GM12801 (cell line): ENCODE data around the gene UCHL5.

ENCODE experiments used
- TF ChIP-seq, protein P1 (sequence below): IDR thresholded peaks from one replicate; pipeline ENCODE4 v1.5.1; 2011; ENCODE audit warnings: control low read depth; ENCODE audit not compliant: insufficient read length; ENCODE audit errors: extremely low read depth

UCHL5 gene

DNA sequence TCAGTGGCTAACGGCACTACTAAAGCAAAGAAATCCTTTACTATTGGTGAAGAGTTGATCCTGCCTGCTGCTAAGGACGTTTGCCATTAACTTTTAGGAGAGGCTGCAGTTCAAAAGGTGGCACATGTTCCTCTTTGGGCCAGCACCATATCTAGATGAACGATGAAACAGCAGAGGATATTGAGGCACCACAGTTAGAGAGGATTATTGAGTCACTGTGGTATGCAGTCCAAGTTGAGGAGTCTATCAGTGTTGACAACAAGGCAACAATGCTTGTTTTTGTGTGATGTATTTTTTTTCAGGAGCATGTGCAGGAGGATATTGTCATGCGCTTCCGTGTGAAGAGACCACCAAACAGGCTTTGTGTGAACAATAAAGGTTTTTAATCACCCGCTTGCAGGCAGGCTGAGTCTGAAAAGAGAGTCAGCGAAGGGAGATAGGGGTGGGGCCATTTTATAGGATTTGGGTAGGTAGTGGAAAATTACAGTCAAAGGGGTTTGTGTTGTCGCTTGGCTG, 80.9 kb downstream of the UCHL5 start:
- TF ChIP-seq, protein P1, sequence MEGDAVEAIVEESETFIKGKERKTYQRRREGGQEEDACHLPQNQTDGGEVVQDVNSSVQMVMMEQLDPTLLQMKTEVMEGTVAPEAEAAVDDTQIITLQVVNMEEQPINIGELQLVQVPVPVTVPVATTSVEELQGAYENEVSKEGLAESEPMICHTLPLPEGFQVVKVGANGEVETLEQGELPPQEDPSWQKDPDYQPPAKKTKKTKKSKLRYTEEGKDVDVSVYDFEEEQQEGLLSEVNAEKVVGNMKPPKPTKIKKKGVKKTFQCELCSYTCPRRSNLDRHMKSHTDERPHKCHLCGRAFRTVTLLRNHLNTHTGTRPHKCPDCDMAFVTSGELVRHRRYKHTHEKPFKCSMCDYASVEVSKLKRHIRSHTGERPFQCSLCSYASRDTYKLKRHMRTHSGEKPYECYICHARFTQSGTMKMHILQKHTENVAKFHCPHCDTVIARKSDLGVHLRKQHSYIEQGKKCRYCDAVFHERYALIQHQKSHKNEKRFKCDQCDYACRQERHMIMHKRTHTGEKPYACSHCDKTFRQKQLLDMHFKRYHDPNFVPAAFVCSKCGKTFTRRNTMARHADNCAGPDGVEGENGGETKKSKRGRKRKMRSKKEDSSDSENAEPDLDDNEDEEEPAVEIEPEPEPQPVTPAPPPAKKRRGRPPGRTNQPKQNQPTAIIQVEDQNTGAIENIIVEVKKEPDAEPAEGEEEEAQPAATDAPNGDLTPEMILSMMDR, result no peak

- TF ChIP-seq, protein P1, result no peak
These were observed 82.0 kb downstream of the UCHL5 start for GRCh38 chr1:192977089-192977706.

DNA sequence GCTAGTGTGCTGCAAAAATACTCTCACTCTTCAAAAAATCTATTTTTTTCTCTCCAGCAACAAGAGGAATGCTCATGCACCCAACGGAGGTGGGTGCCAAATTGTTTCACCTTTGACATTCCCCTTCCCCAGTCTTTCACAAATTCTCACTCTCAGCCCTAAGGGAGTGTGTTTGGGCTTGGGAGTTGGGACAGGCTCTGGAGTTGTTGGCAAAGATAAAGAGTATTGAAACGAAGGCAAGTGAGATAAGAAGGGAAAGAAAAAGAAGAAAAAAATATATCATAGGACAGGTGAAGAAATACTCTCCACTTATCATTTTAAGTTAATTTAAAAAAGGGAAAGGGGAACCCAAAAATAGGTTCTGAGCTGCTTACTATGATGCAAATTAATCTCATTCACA, 82.6 kb downstream of the UCHL5 start:
- TF ChIP-seq, protein P1, result no peak

- TF ChIP-seq, protein P1, result no peak
These were observed 84.5 kb downstream of the UCHL5 start for GRCh38 chr1:192974701-192975100.

- TF ChIP-seq, protein P1, result no peak
These were observed 85.2 kb downstream of the UCHL5 start for GRCh38 chr1:192973988-192974387.

- TF ChIP-seq, protein P1, result no peak
These were observed 86.0 kb downstream of the UCHL5 start for GRCh38 chr1:192973202-192973601.

GRCh38 chr1:192969091-192969490, 90.1 kb downstream of the UCHL5 start:
- TF ChIP-seq, protein P1, result no peak

GRCh38 chr1:192968323-192968722, 90.8 kb downstream of the UCHL5 start:
- TF ChIP-seq, protein P1, result no peak
